Stimulated activated naive B cell treated with anti-CD40 and anti-IgM and Interleukin-4, amounts not matched to agents 10 μg/mL and 1 μg/mL and 100 μg/mL, for 72 hours (primary cell): ENCODE results near the gene COL23A1.

ENCODE experiments used
- ATAC-seq, 2 donors: fragments of 150-1000 bp; cut with Tn5 transposase; replicated peaks; 2 replicates each; pipeline ENCODE4 v1.10.0; 2021; ENCODE audit warnings: moderate library complexity in 1 of 2
- DNase-seq: peaks from one replicate; pipeline ENCODE4 v3.0.0; 2021
- H3K27ac Mint-ChIP-seq: one replicate; pipeline ENCODE4 v1.8.0; 2022; ENCODE audit warnings: mild to moderate bottlenecking, mixed read lengths
- H3K27me3 Mint-ChIP-seq, 2 donors: one replicate each; pipeline ENCODE4 v1.8.0; 2022; ENCODE audit warnings: mixed read lengths in 2 of 2
- H3K36me3 Mint-ChIP-seq, 2 donors: one replicate each; pipeline ENCODE4 v1.8.0; 2022; ENCODE audit warnings: mixed read lengths in 2 of 2, mild to moderate bottlenecking in 1 of 2
- H3K4me1 Mint-ChIP-seq, 2 donors: one replicate each; pipeline ENCODE4 v1.8.0; 2022; ENCODE audit warnings: mixed read lengths in 2 of 2, mild to moderate bottlenecking in 1 of 2
- H3K4me3 Mint-ChIP-seq, 2 donors: one replicate each; pipeline ENCODE4 v1.8.0; 2022; ENCODE audit warnings: mild to moderate bottlenecking in 2 of 2, mixed read lengths in 2 of 2, moderate library complexity in 1 of 2
- H3K9me3 Mint-ChIP-seq, 2 donors: one replicate each; pipeline ENCODE4 v1.8.0; 2022; ENCODE audit warnings: mixed read lengths in 2 of 2, mild to moderate bottlenecking in 1 of 2

The COL23A1 gene

GRCh38 chr5:178590141-178590923, at the start of gene COL23A1:
Gene COL23A1 (minus strand): TSS chr5:178590393.
- DNase-seq: no peak

GRCh38 chr5:178637356-178638074, 47.3 kb upstream of the COL23A1 start:
- no peak overlapping the region for H3K4me3 Mint-ChIP-seq
- peaks cover 7 to 11% of the 10 kb centered on the region in 2 donors for H3K4me1 Mint-ChIP-seq
- H3K36me3 Mint-ChIP-seq: peaks cover 3 to 4% of the 10 kb centered on the region in 2 donors
- peak overlapping the region; percentile 91 for H3K27ac Mint-ChIP-seq
- H3K9me3 Mint-ChIP-seq: peaks cover 0 to 6% of the 10 kb centered on the region in 2 donors
- DNase-seq (peak; percentile 20), ATAC-seq (peak; percentile 94)
- H3K27me3 Mint-ChIP-seq: no peaks in the 10 kb centered on the region

More at GRCh38 chr5:178590141-178590923, at the start of gene COL23A1:
- H3K4me1 Mint-ChIP-seq: peaks cover 5 to 28% of the 10 kb centered on the region in 2 donors
- peaks cover 31 to 42% of the 10 kb centered on the region in 2 donors for H3K36me3 Mint-ChIP-seq
- H3K27me3 Mint-ChIP-seq: peaks cover 49 to 53% of the 10 kb centered on the region in 2 donors
- peak within 1 kb of the TSS; percentile 77 for H3K4me3 Mint-ChIP-seq
- H3K27ac Mint-ChIP-seq: no peak within 1 kb of the TSS
- peaks cover 15% of the 10 kb centered on the region in 2 donors for H3K9me3 Mint-ChIP-seq
- peak; percentile 71 to 79 for ATAC-seq

GRCh38 chr5:178632285-178632684, 42.1 kb upstream of the COL23A1 start:
- H3K9me3 Mint-ChIP-seq: peaks cover 8 to 9% of the 10 kb centered on the region in 2 donors
- ATAC-seq: peak in 1 of 2 donors; percentile 74
- peaks cover 23 to 37% of the 10 kb centered on the region in 2 donors for H3K4me1 Mint-ChIP-seq
- peak overlapping the region; percentile 71 for H3K27ac Mint-ChIP-seq
- no peaks in the 10 kb centered on the region for H3K27me3 Mint-ChIP-seq
- no peak for DNase-seq
- no peak overlapping the region for H3K4me3 Mint-ChIP-seq
- H3K36me3 Mint-ChIP-seq: peaks cover 9% of the 10 kb centered on the region in 2 donors

DNA sequence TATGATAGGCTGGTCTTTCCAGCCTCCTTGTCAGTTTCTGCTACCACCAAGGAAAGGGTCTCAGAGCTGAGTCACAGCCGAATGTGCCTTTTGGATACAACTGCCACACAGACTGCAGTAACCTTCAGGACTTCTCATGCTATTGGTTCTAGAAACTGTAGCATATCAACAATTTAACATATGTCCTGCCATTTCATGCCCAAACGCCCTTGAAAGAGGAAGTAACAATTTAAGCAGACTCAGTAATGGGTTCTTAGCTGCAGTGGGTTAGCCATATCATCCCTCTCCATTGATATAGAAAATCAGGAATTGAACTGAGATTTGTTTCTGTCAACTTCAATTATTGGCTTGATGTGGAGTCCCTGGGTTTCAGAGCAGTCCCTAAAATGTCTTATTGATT, 40.8 kb upstream of the COL23A1 start:
- peaks cover 10 to 11% of the 10 kb centered on the region in 2 donors for H3K36me3 Mint-ChIP-seq
- peaks cover 20 to 33% of the 10 kb centered on the region in 2 donors for H3K4me1 Mint-ChIP-seq
- peak; percentile 16 to 34 for ATAC-seq
- H3K27me3 Mint-ChIP-seq: no peaks in the 10 kb centered on the region
- H3K4me3 Mint-ChIP-seq: no peak overlapping the region
- DNase-seq: no peak
- H3K9me3 Mint-ChIP-seq: peaks cover 6 to 9% of the 10 kb centered on the region in 2 donors
- no peak overlapping the region for H3K27ac Mint-ChIP-seq

GRCh38 chr5:178630475-178630930, 40.3 kb upstream of the COL23A1 start:
- peaks cover 6 to 9% of the 10 kb centered on the region in 2 donors for H3K9me3 Mint-ChIP-seq
- H3K36me3 Mint-ChIP-seq: peaks cover 11 to 14% of the 10 kb centered on the region in 2 donors
- peaks cover 24 to 35% of the 10 kb centered on the region in 2 donors for H3K4me1 Mint-ChIP-seq
- H3K27ac Mint-ChIP-seq: peak overlapping the region; percentile 31
- DNase-seq: no peak
- H3K27me3 Mint-ChIP-seq: no peaks in the 10 kb centered on the region
- no peak overlapping the region for H3K4me3 Mint-ChIP-seq
- no peak for ATAC-seq

DNA sequence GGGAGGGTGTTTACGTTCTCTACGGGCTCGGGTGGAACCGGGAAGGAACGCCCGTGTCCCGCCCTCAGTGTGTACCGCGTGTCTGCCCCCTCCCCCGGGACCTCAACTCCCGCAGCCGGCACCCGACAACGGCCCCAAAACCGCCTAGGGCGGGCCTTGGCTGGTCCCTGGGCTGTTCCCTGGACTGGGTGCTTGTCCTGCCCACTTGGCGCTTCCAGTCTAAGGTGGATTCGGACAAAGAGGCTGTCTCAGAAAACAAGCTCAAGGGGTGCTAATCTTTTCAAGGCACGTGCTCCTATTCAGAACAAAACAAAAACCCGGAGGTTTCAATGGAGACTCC, 37.0 kb upstream of the COL23A1 start:
- H3K36me3 Mint-ChIP-seq: peaks cover 8 to 20% of the 10 kb centered on the region in 2 donors
- DNase-seq (no peak), ATAC-seq (no peak)
- peak overlapping the region; percentile 81 for H3K27ac Mint-ChIP-seq
- peak overlapping the region; percentile 90 to 96 for H3K4me3 Mint-ChIP-seq
- no peaks in the 10 kb centered on the region for H3K27me3 Mint-ChIP-seq
- H3K9me3 Mint-ChIP-seq: peaks cover 4 to 7% of the 10 kb centered on the region in 2 donors
- peaks cover 28 to 50% of the 10 kb centered on the region in 2 donors for H3K4me1 Mint-ChIP-seq

DNA sequence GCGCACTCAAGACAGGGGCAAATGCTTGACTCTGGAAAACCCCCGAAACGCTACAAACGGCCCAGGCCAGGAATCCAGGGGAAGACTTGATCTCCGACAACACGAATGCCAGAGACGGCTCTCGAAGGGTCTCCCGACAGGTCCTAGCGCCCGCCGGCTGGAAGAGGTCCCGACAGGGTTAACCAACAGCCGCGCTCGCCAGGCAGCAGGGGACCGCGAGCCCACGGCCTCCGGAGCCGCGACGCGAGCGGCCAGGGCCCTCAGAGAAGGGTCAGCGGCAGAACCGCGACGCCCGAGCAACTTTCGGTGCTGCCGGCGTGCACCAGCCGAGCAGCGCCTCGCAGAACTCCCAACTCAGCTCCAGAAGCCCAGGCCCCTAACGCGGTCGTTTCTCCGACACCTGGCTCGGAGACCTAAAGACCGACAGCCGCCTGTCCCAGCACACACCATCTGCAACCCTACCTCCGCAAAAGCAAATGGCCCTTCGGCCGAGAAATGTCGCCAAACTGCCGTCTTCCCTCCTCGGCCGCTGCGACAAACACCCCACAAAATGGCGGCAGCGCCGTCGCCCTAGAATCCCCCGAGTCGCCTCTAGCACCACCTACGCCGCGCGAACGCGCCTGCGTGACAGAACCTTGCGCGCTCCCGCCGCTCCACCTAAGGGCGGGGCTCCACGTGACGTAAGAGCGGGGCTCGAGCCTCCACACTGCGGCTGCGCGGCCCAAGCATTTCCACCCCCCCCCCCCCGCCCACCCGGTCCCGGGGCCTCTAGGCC, 36.5 kb upstream of the COL23A1 start, which contains the start of gene CLK4:
Gene CLK4, minus strand, starts transcription at position 567 of the 775 bp plus-strand sequence. CDS start 3,634 bp downstream, outside the sequence.
- ATAC-seq (peak; percentile 83 to 87), DNase-seq (peak; percentile 96)
- Mint-ChIP-seq H3K9me3 (peaks cover 2 to 4% of the 10 kb centered on the region in 2 donors), H3K4me1 (peaks cover 26 to 44% of the 10 kb centered on the region in 2 donors), H3K4me3 (peak within 1 kb of the TSS; percentile 90 to 96), H3K27ac (peak within 1 kb of the TSS; percentile 98), H3K36me3 (peaks cover 5 to 18% of the 10 kb centered on the region in 2 donors), H3K27me3 (no peaks in the 10 kb centered on the region)

GRCh38 chr5:178625679-178626483, 35.7 kb upstream of the COL23A1 start:
- ATAC-seq: peak; percentile 4 to 18
- Mint-ChIP-seq H3K4me3 (peak overlapping the region; percentile 90 to 96), H3K27me3 (no peaks in the 10 kb centered on the region), H3K4me1 (peaks cover 22 to 36% of the 10 kb centered on the region in 2 donors), H3K36me3 (peaks cover 5 to 19% of the 10 kb centered on the region in 2 donors), H3K27ac (peak overlapping the region; percentile 98), H3K9me3 (peaks cover 2 to 4% of the 10 kb centered on the region in 2 donors)
- DNase-seq: no peak

- Mint-ChIP-seq H3K9me3 (peaks cover 2 to 4% of the 10 kb centered on the region in 2 donors), H3K27ac (no peak overlapping the region), H3K27me3 (no peaks in the 10 kb centered on the region), H3K36me3 (peaks cover 12 to 29% of the 10 kb centered on the region in 2 donors), H3K4me1 (peaks cover 21 to 38% of the 10 kb centered on the region in 2 donors), H3K4me3 (peak overlapping the region; percentile 90 to 96)
- ATAC-seq (no peak), DNase-seq (no peak)
Observed at GRCh38 chr5:178624631-178625546, 34.7 kb upstream of the COL23A1 start.

DNA sequence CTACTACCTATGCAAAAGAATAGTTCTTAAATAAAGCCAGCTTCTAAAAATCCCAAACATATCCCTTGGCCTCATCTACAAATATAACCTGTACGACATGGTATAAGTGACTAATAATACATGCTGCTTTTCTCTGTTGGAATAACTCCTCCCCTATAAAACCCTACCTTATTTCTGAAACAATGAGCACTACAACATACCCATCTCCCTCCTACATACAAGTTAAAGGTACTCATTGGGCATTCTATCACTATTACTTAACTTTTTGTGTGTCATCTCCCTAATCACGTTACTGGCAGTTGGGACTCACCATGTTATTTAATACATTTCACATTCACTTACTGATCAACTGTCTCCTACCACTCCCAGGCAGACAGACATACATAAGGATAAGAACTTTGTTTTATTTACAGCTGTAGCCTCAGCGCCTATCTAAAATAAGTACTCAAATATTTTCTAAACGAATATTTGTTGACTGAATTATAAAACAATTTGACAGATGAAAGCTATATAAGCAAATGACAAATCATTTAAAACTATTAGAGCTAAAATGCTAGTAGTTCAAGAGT, 32.6 kb upstream of the COL23A1 start:
- DNase-seq (no peak), ATAC-seq (no peak)
- Mint-ChIP-seq H3K9me3 (peaks cover 2% of the 10 kb centered on the region in 2 donors), H3K27me3 (no peaks in the 10 kb centered on the region), H3K36me3 (peaks cover 23 to 45% of the 10 kb centered on the region in 2 donors), H3K4me3 (no peak overlapping the region), H3K4me1 (peaks cover 24 to 45% of the 10 kb centered on the region in 2 donors), H3K27ac (no peak overlapping the region)

DNA sequence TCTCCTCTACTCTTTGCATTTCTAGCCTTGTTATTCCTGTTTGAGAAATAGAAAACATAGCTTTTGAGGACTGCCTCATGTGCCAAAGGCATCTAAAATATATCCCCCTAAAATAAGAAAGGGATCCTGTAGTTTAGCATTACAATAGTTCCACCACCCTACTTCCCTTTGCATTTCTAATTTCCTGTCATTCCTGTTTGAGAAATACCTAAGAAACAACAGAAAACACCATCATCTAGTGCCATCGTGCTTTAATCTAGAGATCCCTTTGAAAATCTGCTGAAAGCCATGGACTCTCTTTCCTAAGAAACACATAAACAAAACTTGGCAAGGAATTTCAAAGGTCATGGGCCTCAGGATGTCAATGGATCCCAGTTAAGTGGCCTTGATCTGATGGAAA, 29.2 kb upstream of the COL23A1 start:
- Mint-ChIP-seq H3K4me1 (peaks cover 19 to 28% of the 10 kb centered on the region in 2 donors), H3K4me3 (no peak overlapping the region), H3K27me3 (no peaks in the 10 kb centered on the region), H3K36me3 (peaks cover 28 to 53% of the 10 kb centered on the region in 2 donors), H3K27ac (no peak overlapping the region), H3K9me3 (no peaks in the 10 kb centered on the region)
- DNase-seq (no peak), ATAC-seq (no peak)

- H3K36me3 Mint-ChIP-seq: peaks cover 36 to 55% of the 10 kb centered on the region in 2 donors
- no peak for ATAC-seq
- H3K4me3 Mint-ChIP-seq: no peak overlapping the region
- no peak overlapping the region for H3K27ac Mint-ChIP-seq
- H3K9me3 Mint-ChIP-seq: no peaks in the 10 kb centered on the region
- H3K4me1 Mint-ChIP-seq: peaks cover 3 to 4% of the 10 kb centered on the region in 2 donors
- H3K27me3 Mint-ChIP-seq: no peaks in the 10 kb centered on the region
- DNase-seq: no peak
Observed at GRCh38 chr5:178612299-178612698, 22.1 kb upstream of the COL23A1 start.
